HCT116 (cell line): Measurements from ENCODE around the gene ARHGEF10L.

Source experiments
- CBX3 ChIP-seq: IDR thresholded peaks from 2 replicates; pipeline ENCODE4 v1.6.1; 2012; ENCODE audit warnings: low read depth
- EZH2 ChIP-seq: fragments of 200-600 bp; sonication (generic); IDR thresholded peaks from 2 replicates; pipeline ENCODE4 v1.6.1; 2017; ENCODE audit warnings: antibody characterized with exemption, mixed run types
- POLR2AphosphoS5 ChIP-seq: IDR thresholded peaks from 2 replicates; pipeline ENCODE4 v1.6.1; 2011; ENCODE audit warnings: mild to moderate bottlenecking, low read depth, low read length, moderate library complexity
- RAD21 ChIP-seq: IDR thresholded peaks from 2 replicates; pipeline ENCODE4 v1.6.1; 2012; ENCODE audit warnings: low read depth, mild to moderate bottlenecking
- SIN3A ChIP-seq: IDR thresholded peaks from 2 replicates; pipeline ENCODE4 v1.6.1; 2012; ENCODE audit warnings: low read depth
- SP1 ChIP-seq: IDR thresholded peaks from 2 replicates; pipeline ENCODE4 v1.6.1; 2012; ENCODE audit warnings: low read depth
- TF ChIP-seq, protein P1 (sequence below), 3 experiments: fragments of 200-600 bp in 1 of 3; sonication (generic) in 1 of 3; IDR thresholded peaks in 2 of 3; conservative IDR thresholded peaks in 1 of 3; 2 replicates each; pipeline ENCODE4 v1.5.1; 2012 to 2017; ENCODE audit warnings: low read depth in 2 of 3, low read length in 2 of 3, antibody characterized with exemption in 1 of 3, borderline replicate concordance in 1 of 3, control low read depth in 1 of 3, mild to moderate bottlenecking in 1 of 3, mixed read lengths in 1 of 3, mixed run types in 1 of 3, moderate library complexity in 1 of 3; ENCODE audit not compliant: insufficient read depth in 1 of 3
- TF ChIP-seq, protein P2 (sequence below): IDR thresholded peaks from 2 replicates; pipeline ENCODE4 v1.6.1; 2011; ENCODE audit warnings: mild to moderate bottlenecking, low read length, moderate library complexity; ENCODE audit not compliant: insufficient replicate concordance; ENCODE audit errors: extremely low read depth
- TF ChIP-seq, protein P3 (sequence below): IDR thresholded peaks from 2 replicates; pipeline ENCODE4 v1.6.1; 2012; ENCODE audit warnings: low read depth

DNA sequence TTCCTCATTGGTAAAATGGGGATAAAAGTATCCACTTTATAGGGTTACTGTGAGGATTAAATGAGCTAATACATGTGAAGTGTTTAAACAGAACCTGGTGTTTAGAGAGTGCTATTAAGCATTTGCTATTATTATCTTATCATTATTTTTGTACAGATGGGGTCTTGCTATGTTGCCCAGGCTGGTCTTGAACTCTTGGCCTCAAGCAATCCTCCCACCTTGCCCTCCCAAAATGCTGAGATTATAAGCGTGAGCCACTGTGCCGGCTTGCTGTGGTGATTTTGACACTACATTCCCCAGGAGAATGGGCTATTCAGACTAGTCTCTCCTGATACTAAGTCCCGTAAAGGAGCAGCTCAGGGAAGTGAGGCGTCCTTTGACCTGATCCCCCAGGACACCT, 6.3 kb upstream of the ARHGEF10L start:
- TF ChIP-seq CBX3 (no peak), EZH2 (no peak), POLR2AphosphoS5 (no peak), RAD21 (no peak), SP1 (no peak), SIN3A (no peak)
- TF ChIP-seq, protein P1, sequence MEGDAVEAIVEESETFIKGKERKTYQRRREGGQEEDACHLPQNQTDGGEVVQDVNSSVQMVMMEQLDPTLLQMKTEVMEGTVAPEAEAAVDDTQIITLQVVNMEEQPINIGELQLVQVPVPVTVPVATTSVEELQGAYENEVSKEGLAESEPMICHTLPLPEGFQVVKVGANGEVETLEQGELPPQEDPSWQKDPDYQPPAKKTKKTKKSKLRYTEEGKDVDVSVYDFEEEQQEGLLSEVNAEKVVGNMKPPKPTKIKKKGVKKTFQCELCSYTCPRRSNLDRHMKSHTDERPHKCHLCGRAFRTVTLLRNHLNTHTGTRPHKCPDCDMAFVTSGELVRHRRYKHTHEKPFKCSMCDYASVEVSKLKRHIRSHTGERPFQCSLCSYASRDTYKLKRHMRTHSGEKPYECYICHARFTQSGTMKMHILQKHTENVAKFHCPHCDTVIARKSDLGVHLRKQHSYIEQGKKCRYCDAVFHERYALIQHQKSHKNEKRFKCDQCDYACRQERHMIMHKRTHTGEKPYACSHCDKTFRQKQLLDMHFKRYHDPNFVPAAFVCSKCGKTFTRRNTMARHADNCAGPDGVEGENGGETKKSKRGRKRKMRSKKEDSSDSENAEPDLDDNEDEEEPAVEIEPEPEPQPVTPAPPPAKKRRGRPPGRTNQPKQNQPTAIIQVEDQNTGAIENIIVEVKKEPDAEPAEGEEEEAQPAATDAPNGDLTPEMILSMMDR (IDR thresholded peaks at IDR 0.05 in 2 of 3, conservative IDR thresholded peaks at IDR 0.05 in 1 of 3; ENCODE audit: borderline replicate concordance in 1 of 3, insufficient read depth in 1 of 3, low read depth in 2 of 3, low read length in 2 of 3) = no peak
- TF ChIP-seq, protein P2, sequence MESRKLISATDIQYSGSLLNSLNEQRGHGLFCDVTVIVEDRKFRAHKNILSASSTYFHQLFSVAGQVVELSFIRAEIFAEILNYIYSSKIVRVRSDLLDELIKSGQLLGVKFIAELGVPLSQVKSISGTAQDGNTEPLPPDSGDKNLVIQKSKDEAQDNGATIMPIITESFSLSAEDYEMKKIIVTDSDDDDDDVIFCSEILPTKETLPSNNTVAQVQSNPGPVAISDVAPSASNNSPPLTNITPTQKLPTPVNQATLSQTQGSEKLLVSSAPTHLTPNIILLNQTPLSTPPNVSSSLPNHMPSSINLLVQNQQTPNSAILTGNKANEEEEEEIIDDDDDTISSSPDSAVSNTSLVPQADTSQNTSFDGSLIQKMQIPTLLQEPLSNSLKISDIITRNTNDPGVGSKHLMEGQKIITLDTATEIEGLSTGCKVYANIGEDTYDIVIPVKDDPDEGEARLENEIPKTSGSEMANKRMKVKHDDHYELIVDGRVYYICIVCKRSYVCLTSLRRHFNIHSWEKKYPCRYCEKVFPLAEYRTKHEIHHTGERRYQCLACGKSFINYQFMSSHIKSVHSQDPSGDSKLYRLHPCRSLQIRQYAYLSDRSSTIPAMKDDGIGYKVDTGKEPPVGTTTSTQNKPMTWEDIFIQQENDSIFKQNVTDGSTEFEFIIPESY = no peak
- TF ChIP-seq, protein P3, sequence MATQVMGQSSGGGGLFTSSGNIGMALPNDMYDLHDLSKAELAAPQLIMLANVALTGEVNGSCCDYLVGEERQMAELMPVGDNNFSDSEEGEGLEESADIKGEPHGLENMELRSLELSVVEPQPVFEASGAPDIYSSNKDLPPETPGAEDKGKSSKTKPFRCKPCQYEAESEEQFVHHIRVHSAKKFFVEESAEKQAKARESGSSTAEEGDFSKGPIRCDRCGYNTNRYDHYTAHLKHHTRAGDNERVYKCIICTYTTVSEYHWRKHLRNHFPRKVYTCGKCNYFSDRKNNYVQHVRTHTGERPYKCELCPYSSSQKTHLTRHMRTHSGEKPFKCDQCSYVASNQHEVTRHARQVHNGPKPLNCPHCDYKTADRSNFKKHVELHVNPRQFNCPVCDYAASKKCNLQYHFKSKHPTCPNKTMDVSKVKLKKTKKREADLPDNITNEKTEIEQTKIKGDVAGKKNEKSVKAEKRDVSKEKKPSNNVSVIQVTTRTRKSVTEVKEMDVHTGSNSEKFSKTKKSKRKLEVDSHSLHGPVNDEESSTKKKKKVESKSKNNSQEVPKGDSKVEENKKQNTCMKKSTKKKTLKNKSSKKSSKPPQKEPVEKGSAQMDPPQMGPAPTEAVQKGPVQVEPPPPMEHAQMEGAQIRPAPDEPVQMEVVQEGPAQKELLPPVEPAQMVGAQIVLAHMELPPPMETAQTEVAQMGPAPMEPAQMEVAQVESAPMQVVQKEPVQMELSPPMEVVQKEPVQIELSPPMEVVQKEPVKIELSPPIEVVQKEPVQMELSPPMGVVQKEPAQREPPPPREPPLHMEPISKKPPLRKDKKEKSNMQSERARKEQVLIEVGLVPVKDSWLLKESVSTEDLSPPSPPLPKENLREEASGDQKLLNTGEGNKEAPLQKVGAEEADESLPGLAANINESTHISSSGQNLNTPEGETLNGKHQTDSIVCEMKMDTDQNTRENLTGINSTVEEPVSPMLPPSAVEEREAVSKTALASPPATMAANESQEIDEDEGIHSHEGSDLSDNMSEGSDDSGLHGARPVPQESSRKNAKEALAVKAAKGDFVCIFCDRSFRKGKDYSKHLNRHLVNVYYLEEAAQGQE = no peak
